Cardiac septum (tissue), 1 donor: Measurements from ENCODE around the gene TTC17. TPM values are rescaled to one million over a fixed set of nuclear protein-coding genes. Genes with fewer than 3 reads are reported as not detected.
"Not testable (repeated sequence)": the region's sequence is repeated elsewhere in the genome, so short reads cannot be mapped to it uniquely, and the experiment has no call there.

Experiments used
- DNase-seq: peaks from one replicate; pipeline ENCODE4 v3.0.0-alpha.2; 2020; ENCODE audit warnings: low spot score
- intact Hi-C: fragments of 100-400 bp; cut with DNase I; formaldehyde crosslinking; loops from one replicate; pipeline ENCODE4 v1.14.0; 2022
- long read RNA-seq: library from polyadenylated mRNA; unstranded; transcript quantifications from one replicate; pipeline ENCODE4 v2.0.0, GENCODE V29; 2021
- total RNA-seq: library from RNA; stranded (reverse); fragmentation: NEBNext Ultra II Directional; extraction: Animal tissue kit (Norgen Biotek cat#: 25700); gene quantifications from one replicate; pipeline ENCODE4 v1.2.1, GENCODE V29; 2021
- donor health status: DM: no; HTN: no; CAD: no.

Gene TTC17
- 32.1 TPM for total RNA-seq
- long read RNA-seq, full-length matches to known transcripts, result 23 of 95 reads
- long read RNA-seq, partial matches to known transcripts, result 23 of 95 reads
- long read RNA-seq, other reads (novel, unspliced or antisense), result 49 of 95 reads

- peak; percentile 98 for DNase-seq
- intact Hi-C loops, result loop anchor here (5.0 kb wide), 1 partner anchor 47 kb away; the partner anchor contains the start of gene API5
These were observed at the start of gene TTC17 for GRCh38 chr11:43358801-43359421. TTC17 (plus strand) TSS chr11:43358920; CDS start chr11:43358955, 35 bp downstream.

GRCh38 chr11:43311791-43312607, 46.7 kb upstream of the TTC17 start, which contains the start of gene API5:
API5 (plus strand) TSS chr11:43311996; CDS start chr11:43312128, 132 bp downstream.
- intact Hi-C loops, result loop anchor here (5.0 kb wide), 1 partner anchor 45 kb away; the partner anchor contains the start of gene TTC17
- peak; percentile 95 for DNase-seq

GRCh38 chr11:43315966-43316365, 42.8 kb upstream of the TTC17 start:
- no peak for DNase-seq
- intact Hi-C loops, result no loop called here

- no peak for DNase-seq
These were observed 42.3 kb upstream of the TTC17 start for GRCh38 chr11:43316451-43316850.

GRCh38 chr11:43327987-43328386, 30.7 kb upstream of the TTC17 start:
- intact Hi-C loops, result no loop called here

More at GRCh38 chr11:43316451-43316850, 42.3 kb upstream of the TTC17 start:
- intact Hi-C loops, result no loop called here

GRCh38 chr11:43328482-43328881, 30.2 kb upstream of the TTC17 start:
- no peak for DNase-seq

More at GRCh38 chr11:43327987-43328386, 30.7 kb upstream of the TTC17 start:
- no peak for DNase-seq

GRCh38 chr11:43341159-43341558, 17.6 kb upstream of the TTC17 start:
- no peak for DNase-seq

More at GRCh38 chr11:43328482-43328881, 30.2 kb upstream of the TTC17 start:
- intact Hi-C loops, result no loop called here

GRCh38 chr11:43351426-43351825, 7.3 kb upstream of the TTC17 start:
- DNase-seq, intact Hi-C loops: not testable (repeated sequence)

More at GRCh38 chr11:43341159-43341558, 17.6 kb upstream of the TTC17 start:
- intact Hi-C loops, result no loop called here

- no peak for DNase-seq
- intact Hi-C loops, result no loop called here
These were observed 4.4 kb upstream of the TTC17 start for GRCh38 chr11:43354311-43354710.

GRCh38 chr11:43356336-43356735, 2.4 kb upstream of the TTC17 start:
- no peak for DNase-seq
- intact Hi-C loops, result loop anchor here (5.0 kb wide), 1 partner anchor 44 kb away; the partner anchor contains the start of gene API5

GRCh38 chr11:43358279-43358800, 380 bp upstream of the TTC17 start:
- no peak for DNase-seq
- intact Hi-C loops, result loop anchor here (5.0 kb wide), 1 partner anchor 46 kb away; the partner anchor contains the start of gene API5

- intact Hi-C loops, result loop anchor here (5.0 kb wide), 1 partner anchor 47 kb away; the partner anchor contains the start of gene API5
- no peak for DNase-seq
These were observed 700 bp downstream of the TTC17 start for GRCh38 chr11:43359422-43359818.

- DNase-seq, result no peak
- intact Hi-C loops, result no loop called here
These were observed 1.8 kb downstream of the TTC17 start for GRCh38 chr11:43360361-43361032.

GRCh38 chr11:43366677-43367076, 8.0 kb downstream of the TTC17 start:
- no peak for DNase-seq
- intact Hi-C loops, result no loop called here

- DNase-seq, result no peak
- intact Hi-C loops, result no loop called here
These were observed 8.9 kb downstream of the TTC17 start for GRCh38 chr11:43367382-43368178.

- intact Hi-C loops, result no loop called here
- no peak for DNase-seq
These were observed 17.3 kb downstream of the TTC17 start for GRCh38 chr11:43376065-43376464.

- no peak for DNase-seq
- intact Hi-C loops, result no loop called here
These were observed 17.9 kb downstream of the TTC17 start for GRCh38 chr11:43376594-43376993.

GRCh38 chr11:43377389-43377788, 18.7 kb downstream of the TTC17 start:
- DNase-seq, result no peak
- intact Hi-C loops, result no loop called here

- no peak for DNase-seq
- intact Hi-C loops, result no loop called here
These were observed 20.2 kb downstream of the TTC17 start for GRCh38 chr11:43378897-43379296.
